Trophoblast cell (in vitro differentiated cells and primary cell): ENCODE data around the gene ARHGEF11.
A peak's percentile ranks its signal among the peaks of the same experiment; 100 is the strongest.

Experiments used
- DNase-seq, 2 donors: peaks; one replicate each; pipeline ENCODE4 v3.0.0-alpha.2; 2016
- H2AFZ ChIP-seq: 2 replicates; pipeline ENCODE4 v1.6.1; 2013; ENCODE audit warnings: low read length, moderate library complexity, mild to moderate bottlenecking; ENCODE audit not compliant: insufficient read depth, poor library complexity
- H2AK5ac ChIP-seq: 2 replicates; pipeline ENCODE4 v1.6.1; 2013; ENCODE audit warnings: mild to moderate bottlenecking, low read length
- H2BK120ac ChIP-seq: 2 replicates; pipeline ENCODE4 v1.6.1; 2013; ENCODE audit warnings: low read length, mild to moderate bottlenecking, moderate library complexity; ENCODE audit not compliant: insufficient read depth, poor library complexity
- H2BK12ac ChIP-seq: 2 replicates; pipeline ENCODE4 v1.6.1; 2013; ENCODE audit warnings: mild to moderate bottlenecking, low read length, moderate library complexity
- H2BK5ac ChIP-seq: 2 replicates; pipeline ENCODE4 v1.6.1; 2013; ENCODE audit warnings: low read length, low read depth, moderate library complexity, mild to moderate bottlenecking; ENCODE audit not compliant: poor library complexity
- H3K14ac ChIP-seq: 2 replicates; pipeline ENCODE4 v1.6.1; 2013; ENCODE audit warnings: mild to moderate bottlenecking, low read length
- H3K18ac ChIP-seq: 2 replicates; pipeline ENCODE4 v1.6.1; 2013; ENCODE audit warnings: mild to moderate bottlenecking, low read length
- H3K23ac ChIP-seq: 2 replicates; pipeline ENCODE4 v1.6.1; 2013; ENCODE audit warnings: low read length
- H3K27ac ChIP-seq: 2 replicates; pipeline ENCODE4 v1.5.1; 2013; ENCODE audit warnings: low read depth, mild to moderate bottlenecking, inconsistent platforms, low read length, moderate library complexity
- H3K27me3 ChIP-seq: 2 replicates; pipeline ENCODE4 v1.6.1; 2013; ENCODE audit warnings: inconsistent platforms, mild to moderate bottlenecking, low read length, moderate library complexity; ENCODE audit not compliant: insufficient read depth
- H3K36me3 ChIP-seq, 2 experiments: 1 replicate in 1 of 2; 2 replicates in 1 of 2; pipeline ENCODE4 v1.6.1; 2013; ENCODE audit warnings: low read length in 2 of 2, mild to moderate bottlenecking in 2 of 2, moderate library complexity in 1 of 2; ENCODE audit not compliant: insufficient read depth in 2 of 2, control insufficient read depth in 1 of 2
- H3K4ac ChIP-seq: 2 replicates; pipeline ENCODE4 v1.6.1; 2013; ENCODE audit warnings: low read depth, mild to moderate bottlenecking, low read length, moderate library complexity
- H3K4me1 ChIP-seq, 2 experiments: 1 replicate in 1 of 2; 2 replicates in 1 of 2; pipeline ENCODE4 v1.6.1; 2013; ENCODE audit warnings: low read length in 2 of 2, mild to moderate bottlenecking in 2 of 2, moderate library complexity in 1 of 2; ENCODE audit not compliant: insufficient read depth in 2 of 2, control insufficient read depth in 1 of 2
- H3K4me2 ChIP-seq: 2 replicates; pipeline ENCODE4 v1.6.1; 2013; ENCODE audit warnings: inconsistent platforms, mild to moderate bottlenecking, low read length, moderate library complexity
- H3K4me3 ChIP-seq: 2 replicates; pipeline ENCODE4 v1.5.1; 2013; ENCODE audit warnings: mild to moderate bottlenecking, low read depth, low read length, inconsistent platforms
- H3K79me1 ChIP-seq: one replicate; pipeline ENCODE4 v1.6.1; 2013; ENCODE audit warnings: low read length
- H3K79me2 ChIP-seq: 2 replicates; pipeline ENCODE4 v1.6.1; 2013; ENCODE audit warnings: low read length, mild to moderate bottlenecking; ENCODE audit not compliant: control insufficient read depth, insufficient read depth, poor library complexity
- H3K9ac ChIP-seq: 2 replicates; pipeline ENCODE4 v1.6.1; 2013; ENCODE audit warnings: mild to moderate bottlenecking, low read length
- H3K9me3 ChIP-seq: 2 replicates; pipeline ENCODE4 v1.6.1; 2013; ENCODE audit warnings: low read depth, mild to moderate bottlenecking, control low read depth, inconsistent platforms, low read length; ENCODE audit not compliant: insufficient read depth
- H4K12ac ChIP-seq: 2 replicates; pipeline ENCODE4 v1.6.1; 2013; ENCODE audit warnings: low read depth, mild to moderate bottlenecking, low read length, moderate library complexity
- H4K8ac ChIP-seq: 2 replicates; pipeline ENCODE4 v1.6.1; 2013; ENCODE audit warnings: low read depth, mild to moderate bottlenecking, low read length, moderate library complexity
- H4K91ac ChIP-seq: one replicate; pipeline ENCODE4 v1.6.1; 2013; ENCODE audit warnings: low read depth, mild to moderate bottlenecking, low read length, moderate library complexity
- WGBS: extraction: QIAGEN DNeasy Blood & Tissue Kit; methylation state at CpG from one replicate; pipeline ENCODE4 v1.1.7; 2013; ENCODE audit warnings: missing lambda C conversion rate; ENCODE audit not compliant: insufficient read length, insufficient coverage; ENCODE audit errors: extremely low coverage; 5-methylcytosine and 5-hydroxymethylcytosine counted together

Gene ARHGEF11

DNA sequence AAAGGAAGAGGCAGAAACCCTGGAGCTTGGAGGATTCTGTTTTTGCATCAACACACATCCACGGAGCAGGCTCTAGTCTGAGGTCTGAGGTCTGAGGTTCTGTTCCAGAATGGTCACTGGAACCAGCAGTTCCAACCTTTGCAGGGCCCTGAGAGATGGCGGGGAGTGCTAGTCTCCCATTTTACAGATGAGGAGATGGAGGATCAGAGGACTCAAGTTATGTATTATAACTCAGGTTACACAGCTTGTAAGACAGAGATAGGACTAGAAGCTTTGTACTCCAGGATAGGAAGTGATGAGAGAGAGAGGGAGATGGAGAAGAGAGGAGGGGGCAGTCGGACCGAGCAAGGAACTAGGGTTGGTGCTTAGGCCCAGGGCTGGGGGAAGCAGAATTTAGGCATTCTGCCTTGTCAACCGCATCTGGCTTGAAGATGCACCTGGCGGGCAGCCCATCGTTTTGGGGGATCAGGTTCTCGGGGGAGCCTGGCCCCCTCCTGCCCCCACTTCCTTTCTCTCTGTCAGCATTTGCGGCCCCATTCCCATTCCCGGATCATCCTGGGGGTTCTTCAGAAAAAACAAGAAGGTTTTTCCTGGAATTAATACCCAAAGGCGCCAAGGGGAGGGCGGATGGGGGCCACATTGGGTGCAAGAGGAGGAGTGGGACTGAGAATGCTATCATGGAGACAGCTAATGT is 146.4 kb downstream of the ARHGEF11 start:
- Histone ChIP-seq H3K9me3 (peaks cover 2% of the 10 kb centered on the region), H3K4ac (no peak overlapping the region), H3K36me3 (peaks cover 0 to 3% of the 10 kb centered on the region in 2 experiments), H2AFZ (no peak overlapping the region), H3K4me1 (peaks cover 40 to 42% of the 10 kb centered on the region in 2 experiments), H2BK5ac (no peak overlapping the region), H4K8ac (no peak overlapping the region), H3K27me3 (no peaks in the 10 kb centered on the region), H2AK5ac (no peak overlapping the region), H2BK120ac (no peak overlapping the region), H3K23ac (no peak overlapping the region), H2BK12ac (no peak overlapping the region), H3K4me2 (no peak overlapping the region), H3K79me2 (peaks cover 12% of the 10 kb centered on the region), H3K27ac (no peak overlapping the region), H3K18ac (no peak overlapping the region), H3K9ac (no peak overlapping the region), H3K79me1 (peaks cover 38% of the 10 kb centered on the region), H4K12ac (no peak overlapping the region), H3K4me3 (no peak overlapping the region), H4K91ac (no peak overlapping the region), H3K14ac (no peak overlapping the region)
- WGBS = no CpG with 5 or more reads among the region's 12 CpGs
- DNase-seq = no peak

DNA sequence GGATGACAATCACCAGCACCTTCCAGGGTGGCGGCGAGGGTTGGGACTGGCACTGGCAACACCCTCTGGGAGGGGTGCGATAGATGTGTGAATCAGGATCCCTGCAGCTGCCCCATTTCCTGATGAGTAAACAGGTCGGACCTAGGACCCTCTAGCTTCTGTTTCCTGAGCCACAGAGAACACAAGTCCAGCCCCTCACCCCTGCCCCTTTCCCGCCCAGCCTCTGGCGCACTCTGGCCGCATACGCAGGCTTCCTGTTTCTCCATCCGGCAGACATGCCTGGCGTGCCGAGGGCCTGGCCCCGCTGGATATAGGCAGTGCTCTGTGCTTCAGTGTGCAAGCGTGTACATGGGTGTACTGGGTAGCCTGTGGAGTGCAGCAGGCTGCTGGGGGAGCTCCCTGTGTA is 147.4 kb downstream of the ARHGEF11 start:
- H2BK12ac ChIP-seq = peak overlapping the region; percentile 97
- no peak overlapping the region for H3K9ac ChIP-seq
- H3K27me3 ChIP-seq = no peaks in the 10 kb centered on the region
- H3K18ac ChIP-seq = peak overlapping the region; percentile 88
- peak overlapping the region; percentile 95 for H3K14ac ChIP-seq
- peak overlapping the region; percentile 97 for H4K91ac ChIP-seq
- peak overlapping the region; percentile 6 for H3K4ac ChIP-seq
- H4K12ac ChIP-seq = no peak overlapping the region
- no peak for DNase-seq
- peak overlapping the region; percentile 96 for H2BK120ac ChIP-seq
- no peak overlapping the region for H3K23ac ChIP-seq
- no CpG with 5 or more reads among the region's 13 CpGs for WGBS
- peak overlapping the region; percentile 94 for H2BK5ac ChIP-seq
- H3K4me3 ChIP-seq = no peak overlapping the region
- peak overlapping the region; percentile 9 for H2AK5ac ChIP-seq
- H3K79me2 ChIP-seq = peaks cover 15% of the 10 kb centered on the region
- H2AFZ ChIP-seq = no peak overlapping the region
- peaks cover 0 to 3% of the 10 kb centered on the region in 2 experiments for H3K36me3 ChIP-seq
- no peaks in the 10 kb centered on the region for H3K9me3 ChIP-seq
- no peak overlapping the region for H4K8ac ChIP-seq
- peaks cover 46% of the 10 kb centered on the region for H3K79me1 ChIP-seq
- no peak overlapping the region for H3K27ac ChIP-seq
- peaks cover 45 to 47% of the 10 kb centered on the region in 2 experiments for H3K4me1 ChIP-seq
- H3K4me2 ChIP-seq = no peak overlapping the region

- Histone ChIP-seq H3K27ac (peak overlapping the region; percentile 97), H3K79me1 (peaks cover 48% of the 10 kb centered on the region), H4K8ac (peak overlapping the region; percentile 83), H2AFZ (peak overlapping the region; percentile 26), H3K4me2 (peak overlapping the region; percentile 43), H4K91ac (peak overlapping the region; percentile 97), H3K18ac (peak overlapping the region; percentile 88), H3K4me3 (no peak overlapping the region), H3K14ac (peak overlapping the region; percentile 95), H3K27me3 (no peaks in the 10 kb centered on the region), H3K4ac (peak overlapping the region; percentile 71), H3K9ac (peak overlapping the region; percentile 8), H2BK12ac (peak overlapping the region; percentile 97), H3K9me3 (no peaks in the 10 kb centered on the region), H2BK120ac (peak overlapping the region; percentile 96), H3K36me3 (peaks cover 0 to 3% of the 10 kb centered on the region in 2 experiments), H3K79me2 (peaks cover 15% of the 10 kb centered on the region), H3K23ac (no peak overlapping the region), H3K4me1 (peaks cover 47 to 49% of the 10 kb centered on the region in 2 experiments), H4K12ac (peak overlapping the region; percentile 1), H2AK5ac (peak overlapping the region; percentile 93), H2BK5ac (peak overlapping the region; percentile 94)
- WGBS = no CpG with 5 or more reads among the region's 14 CpGs
- DNase-seq = no peak
Measured at GRCh38 chr1:156897078-156897825, 148.3 kb downstream of the ARHGEF11 start.

DNA sequence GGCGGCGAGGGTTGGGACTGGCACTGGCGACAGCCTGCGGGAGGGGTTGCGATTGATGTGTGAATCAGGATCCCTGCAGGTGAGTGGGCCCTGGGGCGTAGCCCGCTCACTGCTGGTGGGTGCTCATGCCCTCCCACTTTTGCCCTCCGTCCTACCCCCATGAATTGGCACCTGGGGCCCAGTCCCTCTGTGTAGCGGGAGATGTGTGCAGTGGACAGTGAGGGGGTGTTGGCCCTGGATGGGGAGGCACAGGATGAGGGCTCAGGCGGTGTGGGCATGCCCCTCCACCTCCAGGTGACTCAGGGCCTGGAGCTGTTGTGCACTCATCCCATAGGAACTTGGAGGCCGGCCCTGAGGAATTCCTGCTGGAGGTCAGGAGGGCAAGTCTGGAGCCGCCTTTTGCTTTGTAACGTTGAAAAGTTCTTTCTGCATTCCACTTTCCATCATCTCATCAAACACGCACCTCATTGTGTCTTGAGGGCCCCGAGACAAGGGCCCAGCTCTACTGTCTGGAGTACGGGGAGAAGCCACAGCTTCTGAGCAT is 149.0 kb downstream of the ARHGEF11 start:
- peak; percentile 87 to 88 for DNase-seq
- WGBS = no CpG with 5 or more reads among the region's 16 CpGs
- Histone ChIP-seq H3K23ac (no peak overlapping the region), H3K4me1 (peaks cover 45 to 49% of the 10 kb centered on the region in 2 experiments), H3K36me3 (no peaks in the 10 kb centered on the region), H3K79me2 (peaks cover 15% of the 10 kb centered on the region), H2AK5ac (peak overlapping the region; percentile 28), H3K4ac (peak overlapping the region; percentile 71), H2BK5ac (peak overlapping the region; percentile 94), H3K27ac (peak overlapping the region; percentile 97), H2BK120ac (peak overlapping the region; percentile 96), H3K79me1 (peaks cover 48% of the 10 kb centered on the region), H3K9me3 (no peaks in the 10 kb centered on the region), H4K12ac (no peak overlapping the region), H3K9ac (no peak overlapping the region), H3K27me3 (no peaks in the 10 kb centered on the region), H3K18ac (peak overlapping the region; percentile 88), H4K8ac (peak overlapping the region; percentile 83), H3K4me3 (no peak overlapping the region), H2AFZ (peak overlapping the region; percentile 12), H4K91ac (peak overlapping the region; percentile 97), H2BK12ac (peak overlapping the region; percentile 97), H3K14ac (peak overlapping the region; percentile 95), H3K4me2 (peak overlapping the region; percentile 43)
